Neural crest cell (in vitro differentiated cells): ENCODE measurements around the gene DDX41. TPM values are rescaled to one million over a fixed set of nuclear protein-coding genes. Genes with fewer than 3 reads are reported as not detected.

Experiments used
- DNase-seq: peaks from one replicate; pipeline ENCODE4 v3.0.0; 2021; ENCODE audit warnings: low read depth, mixed read lengths, low spot score
- H3K27ac Mint-ChIP-seq: one replicate; pipeline ENCODE4 v1.8.0; 2021; ENCODE audit warnings: mild to moderate bottlenecking, mixed read lengths; ENCODE audit not compliant: unreplicated experiment
- H3K27me3 Mint-ChIP-seq: 2 replicates; pipeline ENCODE4 v1.8.0; 2021; ENCODE audit warnings: low read depth, mild to moderate bottlenecking, mixed read lengths
- H3K36me3 Mint-ChIP-seq: 2 replicates; pipeline ENCODE4 v1.8.0; 2021; ENCODE audit warnings: low read depth, mild to moderate bottlenecking, mixed read lengths
- H3K4me1 Mint-ChIP-seq: 2 replicates; pipeline ENCODE4 v1.8.0; 2021; ENCODE audit warnings: mixed read lengths
- H3K4me3 Mint-ChIP-seq: one replicate; pipeline ENCODE4 v1.8.0; 2021; ENCODE audit warnings: mild to moderate bottlenecking, mixed read lengths
- H3K9me3 Mint-ChIP-seq: 2 replicates; pipeline ENCODE4 v1.8.0; 2021; ENCODE audit warnings: mixed read lengths
- CTCF ChIP-seq: fragments of 200-600 bp; sonication (generic); conservative IDR thresholded peaks from 2 replicates; pipeline ENCODE4 v1.5.0; 2021; ENCODE audit warnings: antibody characterized with exemption, mild to moderate bottlenecking
- total RNA-seq: library from RNA; stranded (reverse); gene quantifications from 2 replicates; pipeline ENCODE4 v1.2.1, GENCODE V29; 2021

DDX41 gene
- total RNA-seq, 1 donor from 2014 or later: 130 TPM

GRCh38 chr5:177476531-177477233 is 40.1 kb downstream of the DDX41 start:
- H3K4me3 Mint-ChIP-seq: peak overlapping the region; percentile 84
- H3K27ac Mint-ChIP-seq: no peak overlapping the region
- H3K9me3 Mint-ChIP-seq: no peaks in the 10 kb centered on the region
- DNase-seq: no peak
- TF ChIP-seq CTCF: no peak
- peaks cover 48% of the 10 kb centered on the region for H3K4me1 Mint-ChIP-seq
- peaks cover 13% of the 10 kb centered on the region for H3K27me3 Mint-ChIP-seq
- peaks cover 7% of the 10 kb centered on the region for H3K36me3 Mint-ChIP-seq

- Mint-ChIP-seq H3K9me3 (no peaks in the 10 kb centered on the region), H3K27ac (peak overlapping the region; percentile 67), H3K4me3 (peak overlapping the region; percentile 94), H3K4me1 (peaks cover 57% of the 10 kb centered on the region), H3K27me3 (peaks cover 13% of the 10 kb centered on the region), H3K36me3 (peaks cover 7% of the 10 kb centered on the region)
- TF ChIP-seq CTCF: no peak
- DNase-seq: no peak
These were observed 41.0 kb downstream of the DDX41 start for GRCh38 chr5:177475563-177476427.

GRCh38 chr5:177474846-177475562 is 41.8 kb downstream of the DDX41 start:
- no peak for DNase-seq
- H3K27ac Mint-ChIP-seq: no peak overlapping the region
- no peaks in the 10 kb centered on the region for H3K9me3 Mint-ChIP-seq
- no peak for TF ChIP-seq CTCF
- peaks cover 12% of the 10 kb centered on the region for H3K36me3 Mint-ChIP-seq
- H3K4me3 Mint-ChIP-seq: peak overlapping the region; percentile 94
- peaks cover 18% of the 10 kb centered on the region for H3K27me3 Mint-ChIP-seq
- peaks cover 63% of the 10 kb centered on the region for H3K4me1 Mint-ChIP-seq

GRCh38 chr5:177474002-177474476 is 42.7 kb downstream of the DDX41 start:
- H3K27ac Mint-ChIP-seq: peak overlapping the region; percentile 90
- TF ChIP-seq CTCF: no peak

GRCh38 chr5:177473443-177474001 is 43.2 kb downstream of the DDX41 start, which contains the start of gene DBN1:
Gene DBN1, minus strand, starts transcription at chr5:177473634. Its CDS starts 113 bp downstream, at chr5:177473521.
- TF ChIP-seq CTCF: no peak
- peaks cover 18% of the 10 kb centered on the region for H3K36me3 Mint-ChIP-seq
- peak within 1 kb of the TSS; percentile 94 for H3K4me3 Mint-ChIP-seq
- no peaks in the 10 kb centered on the region for H3K9me3 Mint-ChIP-seq
- H3K27ac Mint-ChIP-seq: peak within 1 kb of the TSS; percentile 93
- no peak for DNase-seq
- peaks cover 67% of the 10 kb centered on the region for H3K4me1 Mint-ChIP-seq
- H3K27me3 Mint-ChIP-seq: peaks cover 25% of the 10 kb centered on the region

More at GRCh38 chr5:177474002-177474476, 42.7 kb downstream of the DDX41 start:
- Mint-ChIP-seq H3K4me1 (peaks cover 63% of the 10 kb centered on the region), H3K36me3 (peaks cover 13% of the 10 kb centered on the region), H3K4me3 (peak overlapping the region; percentile 94), H3K9me3 (no peaks in the 10 kb centered on the region), H3K27me3 (peaks cover 22% of the 10 kb centered on the region)
- no peak for DNase-seq
